Left lobe of liver (tissue), 2 donors: ENCODE results near the gene PLG. TPM values are rescaled to one million over a fixed set of nuclear protein-coding genes. Genes with fewer than 3 reads are reported as not detected.
"Not testable (repeated sequence)": the region's sequence is repeated elsewhere in the genome, so short reads cannot be mapped to it uniquely, and the experiment has no call there.

Source experiments
- ATAC-seq: fragments of 200-7000 bp; cut with Tn5 transposase; one replicate; pipeline ENCODE4 v1.9.1; 2020; ENCODE audit warnings: mild to moderate bottlenecking, moderate library complexity
- DNase-seq: peaks from one replicate; pipeline ENCODE4 v3.0.0-alpha.2; 2020; ENCODE audit warnings: low spot score
- total RNA-seq: library from RNA; stranded (reverse); gene quantifications from one replicate; pipeline ENCODE4 v1.2.1, GENCODE V29; 2021
- donor health status: DM: no; HTN: no; CAD: no; lungs with moderate emphysema.
- donor health status: DM: no; HTN: yes; CAD: no.

PLG gene
- total RNA-seq: 1,901 TPM

DNA sequence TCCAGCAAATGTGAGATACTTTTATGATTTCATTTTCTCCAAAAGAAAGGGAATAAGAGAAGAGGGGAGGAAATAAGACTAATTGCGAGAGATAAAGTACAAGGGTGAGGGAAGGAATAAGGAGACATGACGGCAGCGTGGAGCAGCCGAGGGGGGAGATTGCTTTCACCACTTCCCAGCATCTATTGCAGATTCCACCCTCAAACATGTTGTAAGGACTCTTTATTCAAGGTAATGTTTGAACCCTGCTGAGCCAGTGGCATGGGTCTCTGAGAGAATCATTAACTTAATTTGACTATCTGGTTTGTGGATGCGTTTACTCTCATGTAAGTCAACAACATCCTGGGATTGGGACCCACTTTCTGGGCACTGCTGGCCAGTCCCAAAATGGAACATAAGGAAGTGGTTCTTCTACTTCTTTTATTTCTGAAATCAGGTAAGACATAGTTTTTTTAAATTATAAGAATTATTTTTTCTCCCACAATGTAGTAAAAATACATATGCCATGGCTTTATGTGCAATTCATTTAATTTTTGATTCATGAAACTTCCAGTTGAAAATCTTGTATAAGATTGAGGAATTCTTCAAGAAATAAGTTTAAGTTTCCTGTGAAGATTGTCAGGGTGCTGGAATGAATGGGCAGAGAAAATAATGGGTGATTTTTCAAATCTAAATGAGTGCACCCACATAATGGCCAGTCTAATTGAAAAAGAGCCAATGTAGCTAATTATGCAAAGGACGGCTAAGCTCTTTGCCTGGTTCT lies at the start of gene PLG:
Gene PLG, plus strand, starts transcription at position 327 of the 763 bp plus-strand sequence. Its CDS starts 61 bp downstream, at position 388.
- DNase-seq: peak; percentile 68
- ATAC-seq: peak; percentile 5

DNA sequence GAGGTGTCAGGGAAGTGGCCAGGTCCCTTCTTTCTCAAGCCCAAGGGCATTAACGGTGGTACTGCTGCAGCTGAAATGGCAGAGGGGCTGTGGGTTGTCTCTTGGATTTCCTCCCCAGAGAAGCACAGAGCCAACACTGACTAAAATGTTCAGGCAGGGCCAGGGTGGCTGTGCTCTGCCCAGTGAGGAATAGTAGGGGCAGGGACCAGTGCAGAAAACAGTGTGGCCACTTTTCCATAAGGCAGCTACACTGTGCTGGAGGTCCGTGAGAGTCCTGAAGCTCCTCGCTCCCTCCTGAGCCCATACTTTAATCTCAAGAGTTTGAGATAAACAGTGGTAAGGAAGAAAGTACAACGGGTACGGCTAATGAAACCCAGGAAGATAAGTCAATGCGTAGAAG lies 42.5 kb upstream of the PLG start:
- no peak for ATAC-seq
- DNase-seq: no peak

DNA sequence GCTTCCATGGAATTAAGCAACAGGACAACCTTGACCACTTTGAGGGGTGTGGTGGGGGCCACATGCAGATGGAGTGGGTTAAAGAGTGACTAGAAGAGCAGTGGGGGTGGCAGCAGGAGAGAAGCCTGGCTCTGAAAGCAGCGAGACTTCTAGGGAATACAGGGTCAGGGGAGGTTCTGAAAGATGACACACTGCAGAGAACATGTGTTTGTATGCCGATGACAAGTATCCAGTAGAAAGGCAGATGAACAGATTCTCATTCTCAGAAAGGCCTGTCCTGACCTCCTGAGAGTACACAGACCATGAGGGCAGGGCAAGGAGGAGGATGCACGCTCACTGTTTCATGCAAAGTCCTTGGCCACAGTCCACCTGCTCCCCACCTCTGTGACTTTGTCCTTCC lies 40.8 kb upstream of the PLG start:
- ATAC-seq: peak; percentile 79

DNA sequence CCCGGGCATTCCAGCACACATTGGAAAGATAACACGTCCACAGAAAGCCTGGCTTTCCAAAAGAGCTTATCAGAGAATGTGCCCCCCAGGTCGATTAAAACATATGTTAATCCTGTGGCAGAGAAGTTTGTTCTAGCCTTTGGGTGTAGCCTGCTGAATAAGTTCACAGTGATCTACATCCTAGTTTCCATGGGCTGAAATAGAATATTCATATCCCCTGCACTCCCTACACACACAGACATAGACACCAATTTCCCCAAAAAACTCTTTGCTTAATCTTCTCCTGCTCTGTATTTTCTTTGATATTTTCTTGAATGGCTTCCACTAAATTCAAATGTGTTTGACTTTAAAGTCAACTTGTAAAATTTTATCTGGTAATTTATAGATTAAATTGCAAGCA lies 39.6 kb upstream of the PLG start:
- no peak for DNase-seq
- ATAC-seq: peak; percentile 39

More for the DNA sequence above, 40.8 kb upstream of the PLG start:
- peak; percentile 76 for DNase-seq

DNA sequence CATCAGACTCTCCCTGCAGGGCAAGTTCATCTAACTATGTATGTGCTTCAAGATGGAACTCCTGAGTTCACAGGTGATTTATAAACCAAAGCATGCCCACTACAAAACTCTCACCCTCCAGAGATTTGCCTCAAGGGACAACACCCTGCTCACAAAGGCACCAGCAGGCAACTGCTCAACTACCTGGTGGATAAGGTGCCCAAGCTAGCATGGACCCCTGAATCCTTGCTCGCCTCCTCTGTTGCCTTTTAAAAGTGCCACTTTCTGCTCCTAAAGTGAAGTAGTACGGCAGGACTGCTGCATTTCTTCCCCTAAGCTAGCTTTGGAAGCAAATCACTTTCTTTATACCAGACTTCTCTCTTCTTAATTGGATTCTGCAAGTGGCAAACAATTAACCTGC lies 39.2 kb upstream of the PLG start:
- ATAC-seq (peak; percentile 7), DNase-seq (no peak)

DNA sequence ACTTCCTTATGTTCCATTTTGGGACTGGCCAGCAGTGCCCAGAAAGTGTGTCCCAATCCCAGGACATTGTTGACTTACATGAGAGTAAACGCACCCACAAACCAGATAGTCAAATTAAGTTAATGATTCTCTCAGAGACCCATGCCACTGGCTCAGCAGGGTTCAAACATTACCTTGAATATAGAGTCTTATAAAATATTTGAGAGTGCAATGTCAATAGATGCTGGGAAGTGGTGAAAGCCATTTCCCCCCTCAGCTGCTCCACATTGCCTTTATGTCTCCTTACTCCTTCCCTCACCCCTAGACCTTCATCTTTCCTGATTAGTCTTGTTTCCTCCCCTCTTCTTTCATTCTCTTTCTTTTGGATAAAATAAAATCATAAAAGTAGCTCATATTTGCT lies 37.8 kb upstream of the PLG start, which contains the start of gene LPA:
Gene LPA, minus strand, starts transcription at position 78 of the 400 bp plus-strand sequence. Its CDS starts 61 bp downstream, at position 17.
- not testable (repeated sequence) for DNase-seq
- ATAC-seq: peak; percentile 20

DNA sequence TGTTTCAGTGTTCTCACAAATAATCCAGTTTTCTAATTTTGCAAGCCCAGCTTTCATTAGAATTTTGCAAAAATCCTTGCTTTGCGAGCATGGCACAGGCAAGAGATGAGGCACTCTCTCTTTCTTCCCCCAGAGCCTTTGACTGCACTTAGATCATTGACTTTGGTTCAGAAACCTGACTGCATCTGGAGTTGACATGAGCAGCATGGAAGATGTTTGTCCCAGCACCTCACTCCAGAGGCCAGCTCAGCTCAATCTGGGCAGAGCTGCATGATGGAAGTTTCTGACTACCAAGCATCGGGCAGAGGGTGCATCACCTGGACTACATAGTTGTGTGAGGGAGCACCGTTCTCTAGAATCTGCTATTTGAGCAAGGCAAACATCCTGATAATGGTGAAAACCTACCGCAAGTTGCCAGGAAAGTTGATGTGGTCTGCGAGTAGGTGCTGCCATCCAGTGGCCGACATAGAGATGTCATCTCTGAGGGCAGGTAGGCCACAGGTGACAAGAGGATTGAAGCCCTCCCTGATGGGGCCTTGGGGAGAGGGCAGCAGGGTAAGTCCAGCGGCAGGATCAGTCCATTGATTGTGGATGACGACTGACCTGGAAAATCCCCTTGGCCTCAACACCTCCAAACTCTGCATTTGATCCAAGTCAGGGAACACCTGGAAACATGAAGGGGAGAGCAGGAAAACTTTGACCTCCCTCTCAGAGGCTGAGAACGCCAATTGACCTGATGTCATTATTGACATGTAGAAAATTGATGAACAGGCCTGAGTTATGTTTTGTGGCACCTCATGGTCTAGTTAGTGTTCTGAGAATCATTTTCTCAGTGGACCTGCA lies 34.2 kb upstream of the PLG start:
- peak; percentile 76 for DNase-seq
- ATAC-seq: peak; percentile 97

DNA sequence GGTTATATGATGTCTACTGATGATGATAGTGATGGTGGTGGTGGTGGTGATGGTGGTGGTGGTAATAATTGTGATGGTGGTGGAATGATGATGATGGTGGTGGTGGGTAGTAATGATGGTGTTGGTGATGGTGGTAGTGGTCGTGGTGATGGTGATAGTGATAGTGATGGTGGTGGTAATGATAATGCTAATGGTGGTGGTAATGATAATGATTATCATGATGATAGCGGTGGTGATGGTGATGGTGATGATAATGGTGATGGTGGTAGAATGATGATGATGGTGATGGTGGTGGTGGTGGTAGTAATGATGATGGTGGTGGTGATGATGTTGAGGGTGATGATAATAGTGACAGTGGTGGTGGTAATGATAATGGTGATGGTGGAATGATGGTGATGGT lies 33.5 kb upstream of the PLG start:
- ATAC-seq (no peak), DNase-seq (no peak)

DNA sequence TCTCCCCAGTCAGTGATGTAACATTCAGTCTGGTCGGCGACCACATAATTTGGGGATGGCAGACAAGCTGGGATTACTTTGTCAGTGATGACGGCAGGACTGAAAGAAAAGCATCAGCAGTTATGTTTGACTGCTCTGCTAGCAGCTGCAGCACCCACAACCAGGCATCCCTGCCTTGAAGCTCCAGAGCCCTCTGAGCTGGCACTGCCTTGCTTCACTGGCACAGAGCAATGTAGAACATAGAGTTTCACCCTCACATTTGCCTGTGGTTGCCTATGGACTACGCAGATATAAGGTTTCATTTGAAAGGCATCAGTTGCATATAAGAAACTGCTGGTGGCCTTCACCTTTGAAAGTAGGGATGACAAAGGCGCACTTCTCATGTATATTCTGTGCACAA lies 25.6 kb upstream of the PLG start:
- not testable (repeated sequence) for DNase-seq, ATAC-seq

DNA sequence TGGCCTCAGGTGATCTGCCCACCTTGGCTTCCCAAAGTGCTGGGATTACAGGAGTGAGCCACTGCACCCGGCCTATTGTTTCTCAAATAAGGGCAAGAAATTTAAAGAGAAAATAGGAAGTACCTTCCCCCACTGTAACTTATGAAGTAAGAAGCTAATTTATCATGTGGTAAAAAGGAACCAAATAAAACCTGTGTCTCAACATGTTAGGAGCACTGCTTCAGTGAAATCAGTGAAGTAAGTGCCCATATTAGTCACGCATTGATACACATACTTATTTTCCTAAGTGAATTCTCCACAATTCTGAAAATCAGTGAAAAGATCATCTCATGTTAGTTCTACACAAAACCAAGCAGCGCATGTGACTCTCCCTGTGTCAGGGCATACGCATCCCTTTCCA lies 23.8 kb upstream of the PLG start:
- DNase-seq (no peak), ATAC-seq (no peak)

DNA sequence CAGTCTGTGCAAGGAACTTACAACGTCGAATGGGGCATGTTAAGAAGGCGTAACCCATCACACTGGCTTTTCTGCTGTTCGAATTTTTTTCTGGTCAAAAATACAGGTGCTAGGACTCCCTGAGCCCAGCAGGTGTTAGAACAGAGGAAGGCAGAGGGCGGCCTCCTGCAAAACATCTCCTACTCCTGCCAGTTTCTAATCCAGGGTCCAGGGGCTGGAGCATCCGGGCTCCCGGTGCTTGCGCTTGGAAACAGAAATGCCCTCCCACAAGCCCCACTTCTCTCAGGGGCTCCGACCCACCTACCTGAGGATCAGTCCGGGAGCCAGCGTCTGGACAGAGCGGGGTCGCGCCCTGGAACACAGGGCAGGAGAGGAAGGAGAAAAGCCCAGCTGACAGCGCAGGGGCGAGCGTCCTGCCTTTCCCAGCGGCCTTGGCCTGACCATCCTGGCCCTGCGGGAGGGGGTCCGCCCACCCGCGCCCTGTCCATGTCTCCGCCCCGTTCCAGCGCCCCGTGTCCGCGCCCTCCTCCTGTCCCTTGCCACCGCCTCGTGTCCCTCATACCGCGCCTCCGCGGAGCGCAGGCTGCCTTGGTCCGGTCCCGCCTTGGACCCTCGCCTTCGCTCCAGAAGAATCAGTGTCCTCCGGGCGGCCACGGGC lies 23.2 kb upstream of the PLG start:
- DNase-seq: peak; percentile 69
- peak; percentile 93 for ATAC-seq

DNA sequence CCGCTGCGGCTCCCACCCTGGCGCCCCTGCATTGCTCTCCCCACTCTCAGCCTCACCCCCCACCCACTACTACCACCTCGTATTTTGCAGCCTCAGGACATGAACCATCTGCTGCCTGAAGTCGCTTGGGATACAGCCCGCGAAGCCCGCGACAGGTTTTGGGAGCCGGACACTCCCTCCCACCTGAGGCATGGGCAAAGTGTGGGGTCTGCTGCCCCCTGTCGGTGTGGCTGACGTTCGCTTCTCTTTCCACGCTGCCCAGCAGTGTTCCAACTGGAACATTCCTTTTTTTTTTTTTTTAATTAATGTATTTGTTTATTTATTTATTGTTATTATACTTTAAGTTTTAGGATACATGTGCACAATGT lies 22.7 kb upstream of the PLG start:
- peak; percentile 94 for ATAC-seq
- DNase-seq: peak; percentile 69

DNA sequence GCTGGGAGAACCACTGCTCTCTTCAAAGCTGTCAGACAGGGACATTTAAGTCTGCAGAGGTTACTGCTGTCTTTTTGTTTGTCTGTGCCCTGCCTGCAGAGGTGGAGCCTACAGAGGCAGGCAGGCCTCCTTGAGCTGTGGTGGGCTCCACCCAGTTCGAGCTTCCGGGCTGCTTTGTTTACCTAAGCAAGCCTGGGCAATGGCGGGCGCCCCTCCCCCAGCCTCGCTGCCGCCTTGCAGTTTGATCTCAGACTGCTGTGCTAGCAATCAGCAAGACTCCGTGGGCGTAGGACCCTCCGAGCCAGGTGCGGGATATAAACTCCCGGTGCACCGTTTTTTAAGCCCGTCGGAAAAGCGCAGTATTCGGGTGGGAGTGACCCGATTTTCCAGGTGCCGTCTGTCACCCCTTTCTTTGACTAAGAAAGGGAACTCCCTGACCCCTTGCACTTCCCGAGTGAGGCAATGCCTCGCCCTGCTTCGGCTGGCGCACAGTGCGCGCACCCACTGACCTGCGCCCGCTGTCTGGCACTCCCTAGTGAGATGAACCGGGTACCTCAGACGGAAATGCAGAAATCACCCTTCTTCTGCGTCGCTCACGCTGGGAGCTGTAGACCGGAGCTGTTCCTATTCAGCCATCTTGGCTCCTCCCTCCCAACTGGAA lies 16.8 kb upstream of the PLG start:
- not testable (repeated sequence) for DNase-seq, ATAC-seq

DNA sequence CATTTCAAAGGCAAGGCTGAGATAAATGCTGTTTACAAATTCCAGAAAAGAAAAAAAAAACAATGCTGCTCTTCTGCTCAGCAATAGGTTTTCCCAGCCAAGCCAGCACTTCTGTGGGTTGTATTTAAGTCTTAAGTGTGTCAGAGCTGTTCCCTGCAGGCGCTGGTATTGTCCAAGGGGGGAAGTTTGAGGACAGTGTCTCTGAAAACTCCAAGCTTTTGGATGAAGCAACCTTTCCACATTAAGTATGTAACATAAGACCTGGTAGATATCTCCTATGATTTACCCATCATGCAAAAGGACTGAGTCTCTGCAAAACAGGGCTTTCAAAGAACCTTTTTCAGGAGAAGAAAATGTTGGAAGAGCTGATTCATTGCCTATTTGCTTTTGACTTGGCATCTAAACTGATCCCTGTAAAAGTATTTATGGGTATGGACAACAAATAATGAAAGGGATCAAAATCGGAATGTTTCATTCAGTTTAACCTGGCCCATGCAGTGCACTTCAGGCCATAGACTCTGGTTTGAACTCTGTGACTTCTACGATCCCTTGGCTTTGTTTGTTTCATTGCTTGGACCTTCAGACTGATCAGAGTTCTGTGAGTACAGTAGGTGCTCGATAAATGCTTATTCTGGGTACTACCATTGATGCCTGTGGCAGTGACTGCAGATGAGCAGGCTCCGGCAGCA lies 16.1 kb upstream of the PLG start:
- DNase-seq (no peak), ATAC-seq (peak; percentile 82)

DNA sequence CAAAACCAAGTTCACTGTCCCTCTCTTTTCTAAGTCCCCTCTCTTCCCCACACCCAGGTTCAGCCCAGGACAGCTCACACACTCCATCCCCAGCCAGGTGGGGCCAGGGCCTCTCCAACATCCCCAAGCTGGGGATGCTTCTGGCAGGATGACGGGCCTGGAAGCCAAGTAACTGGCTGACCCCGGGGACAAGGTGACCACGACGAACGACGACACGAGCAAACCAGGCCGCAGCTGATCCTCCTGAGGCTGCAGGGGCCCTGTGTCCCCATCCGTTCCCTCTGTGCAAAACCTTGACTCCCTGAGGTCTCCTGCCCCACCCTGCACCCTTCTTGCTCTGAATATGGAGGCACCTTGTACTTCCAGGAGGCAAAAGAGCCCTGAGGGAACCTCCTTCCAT lies 11.6 kb upstream of the PLG start:
- no peak for ATAC-seq
- DNase-seq: no peak

DNA sequence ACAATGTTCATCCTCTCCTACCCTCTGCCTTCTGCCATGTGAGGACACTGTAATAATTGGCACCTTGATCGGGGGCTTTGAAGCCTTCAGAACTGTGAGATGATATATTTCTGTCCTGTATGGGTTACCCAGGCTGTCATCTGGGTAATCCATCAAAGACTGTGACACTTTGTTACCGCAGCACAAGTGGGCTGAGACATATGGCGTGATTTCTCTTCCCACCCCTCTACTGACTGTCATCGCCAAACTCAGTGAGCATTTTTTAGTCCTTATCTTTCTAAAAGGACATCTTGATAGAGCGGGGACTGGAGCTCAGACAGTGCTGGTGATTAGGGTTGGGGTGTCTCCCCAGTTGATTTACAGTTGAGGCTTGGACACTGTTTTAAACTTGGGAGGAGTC lies 10.4 kb upstream of the PLG start:
- ATAC-seq: no peak

DNA sequence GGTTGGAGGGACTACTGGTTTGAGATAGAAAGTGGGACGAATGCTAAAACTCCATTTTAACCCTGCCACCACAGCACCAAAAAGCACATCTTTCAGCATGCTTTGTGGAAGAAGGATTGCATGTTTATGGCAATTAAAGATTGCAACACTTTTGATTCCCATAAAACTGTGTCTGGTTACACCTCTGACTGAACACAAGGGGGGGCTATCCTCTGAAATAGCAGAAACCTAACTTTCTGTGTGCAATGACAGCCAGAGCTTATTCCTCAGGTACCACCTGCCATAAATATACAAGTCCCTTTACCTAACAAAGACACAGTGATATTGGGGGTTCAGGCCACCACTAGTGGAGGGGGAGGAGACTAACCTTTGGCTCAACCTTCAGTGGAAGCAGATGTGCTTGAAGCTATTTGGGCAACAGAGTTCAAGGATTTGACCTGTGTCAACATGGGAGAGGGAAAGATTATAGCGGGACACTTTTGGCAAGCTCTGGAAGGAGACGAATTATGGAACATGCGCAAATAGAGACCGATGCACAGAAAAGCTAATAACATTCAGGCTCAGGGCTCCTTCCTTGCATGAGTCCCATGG lies 9.6 kb upstream of the PLG start:
- DNase-seq (peak; percentile 57), ATAC-seq (peak; percentile 62)

More for the DNA sequence above, 10.4 kb upstream of the PLG start:
- no peak for DNase-seq

DNA sequence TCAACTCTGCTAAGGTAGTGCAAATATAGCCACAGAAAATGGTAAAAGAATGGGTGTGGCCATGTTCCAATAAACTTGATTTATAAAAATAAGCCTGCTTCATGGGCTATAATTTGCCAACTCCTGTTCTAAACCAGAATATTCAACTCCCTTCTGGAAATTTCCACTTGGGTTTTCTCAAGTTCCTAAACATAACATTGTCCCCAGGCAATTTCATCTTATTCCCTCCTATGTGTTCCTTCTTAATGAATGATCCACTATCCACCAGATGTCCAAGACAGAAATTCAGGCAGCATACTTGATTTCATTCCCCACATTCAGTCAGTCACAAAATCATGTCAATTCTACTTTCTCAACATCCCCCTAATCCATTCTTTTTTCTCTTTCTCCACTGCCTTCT lies 7.0 kb upstream of the PLG start:
- DNase-seq, ATAC-seq: not testable (repeated sequence)

DNA sequence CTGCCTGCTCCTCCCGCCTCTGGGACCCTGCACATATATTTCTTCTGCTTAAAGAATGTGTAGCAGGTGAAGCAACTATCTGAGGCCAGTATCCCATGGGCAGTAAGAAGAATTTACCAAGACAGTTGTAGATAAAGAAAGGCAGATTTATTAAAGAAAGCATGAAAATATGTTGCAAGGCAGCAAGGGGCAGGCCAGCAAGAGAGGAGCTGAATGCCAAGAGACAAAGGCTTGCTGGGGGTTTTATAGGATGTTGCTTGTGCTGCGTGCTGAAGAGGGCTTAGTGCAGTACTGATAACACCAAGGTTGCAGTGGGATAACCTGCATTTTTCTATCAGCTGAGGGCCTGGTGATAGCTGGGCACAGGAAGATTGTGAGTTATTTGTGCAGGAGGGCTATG lies 6.4 kb upstream of the PLG start:
- ATAC-seq, DNase-seq: not testable (repeated sequence)

DNA sequence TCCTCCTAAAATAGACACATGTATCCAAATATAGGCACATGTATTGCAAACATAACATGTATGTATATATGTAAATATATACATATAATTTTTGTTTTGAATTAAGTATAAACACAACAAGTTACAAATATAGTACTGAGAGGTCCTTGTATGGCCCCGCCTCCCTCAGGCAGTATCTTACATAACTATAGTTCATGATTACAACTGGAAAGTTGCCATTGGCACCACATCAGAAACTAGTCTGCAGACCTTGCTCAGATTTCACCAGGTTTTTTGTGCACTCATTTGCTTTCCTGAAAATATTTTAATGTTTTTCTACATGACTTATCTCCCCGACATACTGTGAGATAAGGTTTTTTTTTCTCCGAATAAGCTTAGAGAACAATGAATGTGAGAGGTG lies 5.2 kb upstream of the PLG start:
- ATAC-seq (peak; percentile 47), DNase-seq (peak; percentile 73)
